K562 (cell line): ENCODE results near the gene ANAPC2. TPM values are rescaled to one million over a fixed set of nuclear protein-coding genes. Genes with fewer than 3 reads are reported as not detected.
A peak's percentile ranks its signal among the peaks of the same experiment; 100 is the strongest.

Source experiments
- ATAC-seq: fragments of 200-7000 bp; cut with Tn5 transposase; 3 replicates; pipeline ENCODE4 v1.9.1; 2020; ENCODE audit warnings: moderate library complexity
- BruUV-seq: library from RNA; stranded (reverse); fragments of 400-500 nt; replicated peaks from 2 replicates; lab custom pipeline; 2021; lab: Mats Ljungman, UMichigan
- CTCF ChIA-PET: fragments of 300-600 bp; formaldehyde crosslinking; extraction: SDS; loops from one replicate; lab custom pipeline; 2021; ENCODE audit warnings: low intra/inter-chr PET ratio; lab: Yijun Ruan, JAX
- POLR2A ChIA-PET: fragments of 300-600, 350-650 bp; sonication (Branson Sonifier 250); formaldehyde crosslinking; extraction: SDS; loops from one replicate; lab custom pipeline; 2021; ENCODE audit warnings: antibody characterized with exemption, inconsistent platforms; lab: Yijun Ruan, JAX
- DNase-seq, 4 experiments: peaks; one replicate each; pipeline versions ENCODE4 v3.0.0 to v3.0.0-alpha.2; 2011 to 2018; ENCODE audit warnings: low spot score in 3 of 4, mixed read lengths in 3 of 4; ENCODE audit errors: extremely low read depth in 1 of 4
- FAIRE-seq: peaks from 2 replicates; lab custom pipeline; 2011; peaks lifted over from hg19 to GRCh38; lab: Jason Lieb, UNC
- H2AFZ ChIP-seq: 2 replicates; pipeline ENCODE4 v1.6.0; 2011; ENCODE audit warnings: low read depth, low read length, control low read depth, inconsistent platforms
- H3K27ac ChIP-seq: fragments of 200-600 bp; 3 replicates; pipeline ENCODE4 v1.8.0; 2011; ENCODE audit warnings: low read depth, mild to moderate bottlenecking, control low read depth, inconsistent platforms, low read length, moderate library complexity, mixed read lengths; ENCODE audit errors: extremely low read depth
- H3K27me3 ChIP-seq, 2 experiments: fragments of 300-600 bp in 1 of 2; 2 replicates in 1 of 2; 3 replicates in 1 of 2; pipeline versions ENCODE4 v1.6.0 to v1.8.0; 2011; ENCODE audit warnings: inconsistent platforms in 2 of 2, low read length in 2 of 2, mild to moderate bottlenecking in 1 of 2, mixed read lengths in 1 of 2, moderate library complexity in 1 of 2; ENCODE audit not compliant: control insufficient read depth in 2 of 2, insufficient read depth in 2 of 2
- H3K36me3 ChIP-seq: fragments of 300-600 bp; 3 replicates; pipeline ENCODE4 v1.8.0; 2011; ENCODE audit warnings: mild to moderate bottlenecking, low read length, inconsistent platforms; ENCODE audit not compliant: control insufficient read depth, insufficient read depth
- H3K4me1 ChIP-seq, 2 experiments: fragments of 200-600 bp in 1 of 2; replicated peaks in 1 of 2; 2 replicates in 1 of 2; 3 replicates in 1 of 2; pipeline versions ENCODE4 v1.5.1 to v1.8.0; 2011; ENCODE audit warnings: inconsistent platforms in 2 of 2, low read length in 2 of 2, mild to moderate bottlenecking in 1 of 2, mixed read lengths in 1 of 2, moderate library complexity in 1 of 2; ENCODE audit not compliant: control insufficient read depth in 2 of 2, insufficient read depth in 2 of 2
- H3K4me2 ChIP-seq: 2 replicates; pipeline ENCODE4 v1.6.1; 2011; ENCODE audit warnings: low read length, control low read depth, inconsistent platforms, mixed read lengths; ENCODE audit not compliant: insufficient read depth
- H3K4me3 ChIP-seq: fragments of 200-600 bp; sonication (generic), shearing (Covaris generic); 2 replicates; pipeline ENCODE4 v1.5.1; 2016; ENCODE audit warnings: control low read depth, inconsistent platforms
- H3K79me2 ChIP-seq: fragments of 200-600 bp; 3 replicates; pipeline ENCODE4 v1.8.0; 2011; ENCODE audit warnings: low read length, inconsistent platforms; ENCODE audit not compliant: control insufficient read depth, insufficient read depth
- H3K9ac ChIP-seq, 2 experiments: 2 replicates each; pipeline versions ENCODE4 v1.6.0 to v1.6.1; 2011; ENCODE audit warnings: low read depth in 2 of 2, low read length in 2 of 2, control low read depth in 1 of 2, inconsistent platforms in 1 of 2, mild to moderate bottlenecking in 1 of 2, mixed read lengths in 1 of 2; ENCODE audit not compliant: insufficient read depth in 1 of 2
- H3K9me1 ChIP-seq: one replicate; pipeline ENCODE4 v1.6.0; 2011; ENCODE audit warnings: inconsistent platforms, mild to moderate bottlenecking, low read length, moderate library complexity; ENCODE audit not compliant: control insufficient read depth, insufficient read depth
- H3K9me3 ChIP-seq: replicated peaks from 2 replicates; pipeline ENCODE4 v1.5.1; 2011; ENCODE audit warnings: low read depth, low read length, inconsistent platforms; ENCODE audit not compliant: control insufficient read depth, insufficient read depth
- H4K20me1 ChIP-seq: replicated peaks from 2 replicates; pipeline ENCODE4 v1.6.1; 2011; ENCODE audit warnings: low read length, inconsistent platforms, mixed read lengths; ENCODE audit not compliant: control insufficient read depth, insufficient read depth
- ARID3A ChIP-seq: IDR thresholded peaks from 2 replicates; pipeline ENCODE4 v1.6.1; 2012; ENCODE audit warnings: low read depth, low read length, improper control_type of control experiment, borderline replicate concordance
- ATF4 ChIP-seq: fragments of 450-650 bp; formaldehyde crosslinking; IDR thresholded peaks from 2 replicates; pipeline ENCODE4 v1.4.0; 2022; ENCODE audit warnings: mild to moderate bottlenecking, moderate library complexity
- BRD4 ChIP-seq: fragments of 200-600 bp; sonication (generic); IDR thresholded peaks from 2 replicates; pipeline ENCODE4 v1.6.1; 2017; ENCODE audit warnings: inconsistent platforms
- E2F3 ChIP-seq: fragments of 250-450 bp; sonication (Bioruptor Pico); IDR thresholded peaks from 2 replicates; pipeline ENCODE4 v1.4.0; 2020; ENCODE audit warnings: mild to moderate bottlenecking
- EGR1 ChIP-seq: fragments of 450-650 bp; conservative IDR thresholded peaks from 2 replicates; pipeline ENCODE4 v1.6.1; 2017; ENCODE audit warnings: mild to moderate bottlenecking
- ELF2 ChIP-seq: fragments of 250-450 bp; sonication (Bioruptor Pico); IDR thresholded peaks from 2 replicates; pipeline ENCODE4 v1.5.0; 2021; ENCODE audit warnings: mild to moderate bottlenecking
- FOXP4 ChIP-seq: sonication (generic); formaldehyde crosslinking; IDR thresholded peaks from 2 replicates; pipeline ENCODE4 v1.8.0; 2022; ENCODE audit warnings: mild to moderate bottlenecking, missing genetic modification reagents, borderline replicate concordance
- MCM2 ChIP-seq: fragments of 450-650 bp; IDR thresholded peaks from 2 replicates; pipeline ENCODE4 v1.6.1; 2017; ENCODE audit warnings: low read depth, mild to moderate bottlenecking
- MTF1 ChIP-seq: fragments of 250-450 bp; sonication (Bioruptor Pico); IDR thresholded peaks from 2 replicates; pipeline ENCODE4 v1.9.0; 2021; ENCODE audit warnings: moderate library complexity, mild to moderate bottlenecking, inconsistent platforms, borderline replicate concordance
- NELFE ChIP-seq: IDR thresholded peaks from 2 replicates; pipeline ENCODE4 v1.6.1; 2011; ENCODE audit warnings: mild to moderate bottlenecking; ENCODE audit not compliant: insufficient read depth, insufficient read length
- NEUROD1 ChIP-seq: fragments of 150-350 bp; IDR thresholded peaks from 2 replicates; pipeline ENCODE4 v1.6.1; 2014; ENCODE audit warnings: borderline replicate concordance, low read length, low read depth; ENCODE audit not compliant: partially characterized antibody
- PHF21A ChIP-seq: fragments of 450-650 bp; IDR thresholded peaks from 2 replicates; pipeline ENCODE4 v1.6.1; 2017; ENCODE audit warnings: low read depth, borderline replicate concordance
- RCOR1 ChIP-seq, 2 experiments: IDR thresholded peaks; 2 replicates each; pipeline ENCODE4 v1.6.1; 2012; ENCODE audit warnings: low read depth in 2 of 2, low read length in 2 of 2, borderline replicate concordance in 1 of 2, improper control_type of control experiment in 1 of 2
- SAFB ChIP-seq: fragments of 200-400 bp; formaldehyde crosslinking; IDR thresholded peaks from 2 replicates; pipeline ENCODE4 v1.6.1; 2017; ENCODE audit warnings: low read depth, low read length, borderline replicate concordance
- TBP ChIP-seq: optimal IDR thresholded peaks from 2 replicates; pipeline ENCODE3; 2011; ENCODE audit warnings: low read depth, low read length, improper control_type of control experiment
- ZNF766 ChIP-seq: fragments of 200-800 bp; sonication (Bioruptor generic); conservative IDR thresholded peaks from 2 replicates; pipeline ENCODE4 v1.6.1; 2016; ENCODE audit warnings: missing genetic modification characterization, missing compliant biosample characterization
- ZNF79 ChIP-seq: fragments of 250-450 bp; sonication (Bioruptor Pico); IDR thresholded peaks from 2 replicates; pipeline ENCODE4 v1.4.0; 2020; ENCODE audit warnings: low read depth, mild to moderate bottlenecking, moderate library complexity
- WGBS: fragments of 100-300 bp; shearing (Covaris generic); methylation state at CpG from one replicate; pipeline ENCODE4 v1.1.6; 2016; ENCODE audit warnings: low coverage, mixed read lengths; ENCODE audit not compliant: insufficient coverage; ENCODE audit errors: missing lambda C conversion rate; 5-methylcytosine and 5-hydroxymethylcytosine counted together
- in situ Hi-C: fragments of 300-500 bp; cut with MboI; formaldehyde crosslinking; loops from 4 replicates; pipeline ENCODE4 v1.15.0; 2018; ENCODE audit warnings: inconsistent platforms, mixed read lengths
- intact Hi-C: fragments of 100-400 bp; cut with micrococcal nuclease; formaldehyde crosslinking; loops from 2 replicates; pipeline ENCODE4 v1.14.2; 2022
- polyA plus RNA-seq, 8 experiments: library from polyadenylated mRNA; depleted of rRNA in 4 of 8; stranded (reverse) in 5 of 8; unstranded in 3 of 8; fragments of >200 nt; fragmentation: Nextera tagmentation in 2 of 8; fragmentation: Illumina TruSeq in 1 of 8; extraction: Ambion mirVana in 2 of 8; extraction: Trizol in 1 of 8; gene quantifications; 2 replicates each; pipeline versions ENCODE4 v1.2.1 to v1.2.3, GENCODE V29; 2011 to 2014; ENCODE audit warnings: inconsistent platforms in 1 of 8, missing spikeins in 1 of 8
- total RNA-seq, 7 experiments: library from RNA; depleted of rRNA in 6 of 7; stranded (reverse); fragments of >200 nt in 6 of 7; fragmentation: Illumina TruSeq in 2 of 7; extraction: Trizol in 2 of 7; gene quantifications; 2 replicates each; pipeline versions ENCODE4 v1.2.1 to v1.2.3, GENCODE V29; 2011 to 2021; ENCODE audit warnings: low replicate concordance in 1 of 7

Gene ANAPC2
- total and polyA plus RNA-seq, 9 of the 15 experiments (the other 6 are each of a cell fraction or from before 2014, with no cell fraction given): 0.11 to 56.5 (median 17.1) TPM; not detected in 1

DNA sequence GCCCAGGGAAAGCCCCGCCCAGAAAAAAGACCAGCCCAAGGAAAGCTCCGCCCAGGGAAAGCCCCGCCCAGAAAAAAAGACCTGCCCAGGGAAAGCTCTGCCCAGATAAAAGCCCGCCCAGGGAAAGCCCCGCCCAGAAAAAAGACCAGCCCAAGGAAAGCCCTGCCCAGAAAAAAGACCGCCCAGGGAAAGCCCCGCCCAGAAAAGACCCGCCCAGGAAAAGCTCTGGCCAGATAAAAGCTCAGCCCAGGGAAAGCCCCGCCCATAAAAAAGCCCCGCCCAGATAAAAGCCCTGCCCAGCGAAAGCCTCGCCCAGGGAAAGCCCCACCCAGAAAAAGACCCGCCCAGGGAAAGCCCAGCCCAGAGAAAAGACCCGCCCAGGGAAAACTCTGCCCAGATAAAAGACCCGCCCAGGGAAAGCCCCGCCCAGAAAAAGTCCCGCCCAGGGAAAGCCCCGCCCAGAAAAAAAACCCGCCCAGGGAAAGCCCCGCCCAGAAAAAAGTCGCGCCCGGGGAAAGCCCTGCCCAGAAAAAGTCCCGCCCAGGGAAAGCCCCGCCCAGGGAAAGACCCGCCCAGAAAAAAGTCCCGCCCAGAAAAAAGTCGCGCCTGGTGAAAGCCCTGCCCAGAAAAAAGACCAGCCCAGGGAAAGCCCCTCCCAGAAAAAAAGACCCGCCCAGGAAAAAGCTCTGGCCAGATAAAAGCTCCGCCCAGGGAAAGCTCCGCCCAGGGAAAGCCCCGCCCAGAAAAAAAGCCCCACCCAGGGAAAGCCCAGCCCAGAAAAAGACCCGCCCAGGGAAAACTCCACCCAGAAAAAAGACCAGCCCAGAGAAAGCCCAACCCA, 37.5 kb downstream of the ANAPC2 start:
- Histone ChIP-seq H4K20me1 (no peaks in the 10 kb centered on the region), H3K4me3 (peak overlapping the region; percentile 21; the same call in 1 of the 2 replicates), H3K79me2 (no peaks in the 10 kb centered on the region), H3K36me3 (no peaks in the 10 kb centered on the region), H2AFZ (no peak overlapping the region; the same call in 1 of the 2 replicates), H3K9me3 (no peaks in the 10 kb centered on the region; the same call in 1 of the 2 replicates), H3K4me2 (no peak overlapping the region), H3K9ac (0 out of 4 replicates have a peak overlapping the region, but pooled peaks of 1 of the 2 experiments have one; percentile 38), H3K27me3 (no peaks in the 10 kb centered on the region), H3K9me1 (no peaks in the 10 kb centered on the region), H3K27ac (peak overlapping the region; percentile 52; the same call in 1 of the 3 replicates), H3K4me1 (peaks cover 8 to 53% of the 10 kb centered on the region in 2 experiments; a peak in 3 of 5 replicates)
- POLR2A ChIA-PET: interaction anchor here (0.6 to 3.4 kb wide), 14 partner anchors 9 to 788 kb away, joined by 3 to 22 read pairs (median 4); partner anchors contain the start of genes DPP7, GRIN1 and TUBB4B
- in situ Hi-C loops (no loop called here), intact Hi-C loops (loop anchor here (2.0 kb wide), 2 partner anchors 22 to 64 kb away; partner anchors contain the start of gene MAN1B1)
- CTCF ChIA-PET: interaction anchor here (0.6 kb wide), 1 partner anchor 27 kb away, joined by 3 read pairs; no protein-coding TSS in a partner anchor
- DNase-seq: peak; percentile 82 to 93 (median 88)
- peak; percentile 99 for FAIRE-seq
- no TSS peak for BruUV-seq
- WGBS: under 1% methylated on average over 21 of the region's 34 CpGs
- ATAC-seq: peak; percentile 87
- TF ChIP-seq MCM2 (no peak), FOXP4 (CRISPR knock-in tag) (no peak), BRD4 (no peak), MTF1 (CRISPR knock-in tag) (no peak), PHF21A (no peak), RCOR1 (IDR thresholded peaks at IDR 0.05; ENCODE audit: borderline replicate concordance in 1 of 2, low read depth in 2 of 2, low read length in 2 of 2) (no peak), EGR1 (no peak), ELF2 (CRISPR knock-in tag) (no peak), E2F3 (CRISPR knock-in tag) (no peak), NEUROD1 (no peak), NELFE (no peak), ZNF79 (CRISPR knock-in tag) (no peak), TBP (peak; percentile 21), ZNF766 (no peak), ATF4 (CRISPR knock-in tag) (no peak), SAFB (no peak), ARID3A (no peak)
